Caco-2 (cell line): Measurements from ENCODE around the gene RPL38. TPM values are rescaled to one million over a fixed set of nuclear protein-coding genes. Genes with fewer than 3 reads are reported as not detected.

Source experiments
- BruUV-seq: library from RNA; stranded (reverse); fragments of 400-500 nt; replicated peaks from 2 replicates; lab custom pipeline; 2021; lab: Mats Ljungman, UMichigan
- CTCF ChIA-PET: fragments of 300-600 bp; sonication (Branson Sonifier 250); formaldehyde crosslinking; loops from one replicate; lab custom pipeline; 2022; ENCODE audit warnings: antibody characterized with exemption; lab: Charles Lee
- POLR2A ChIA-PET: fragments of 300-600 bp; sonication (Branson Sonifier 250); formaldehyde crosslinking; loops from one replicate; lab custom pipeline; 2022; ENCODE audit warnings: antibody characterized with exemption; lab: Charles Lee
- DNase-seq, 2 experiments: peaks; one replicate each; pipeline versions ENCODE4 v3.0.0 to v3.0.0-alpha.2; 2020 to 2022
- H3K27me3 ChIP-seq: replicated peaks from 2 replicates; pipeline ENCODE4 v1.6.0; 2011; ENCODE audit warnings: low read length; ENCODE audit not compliant: control insufficient read depth, insufficient read depth
- H3K36me3 ChIP-seq: 2 replicates; pipeline ENCODE4 v1.5.1; 2011; ENCODE audit warnings: low read length; ENCODE audit not compliant: control insufficient read depth, insufficient read depth
- H3K4me1 ChIP-seq: fragments of 250-450 bp; sonication (Bioruptor Pico); 2 replicates; pipeline ENCODE4 v1.5.1; 2020; ENCODE audit warnings: mild to moderate bottlenecking
- H3K4me3 ChIP-seq: 2 replicates; pipeline ENCODE4 v1.5.1; 2011; ENCODE audit warnings: low read depth, mild to moderate bottlenecking, control low read depth, low read length
- H3K9me3 ChIP-seq: fragments of 250-450 bp; sonication (Bioruptor Pico); 2 replicates; pipeline ENCODE4 v1.5.1; 2020; ENCODE audit warnings: mild to moderate bottlenecking, moderate library complexity
- H3K27ac Mint-ChIP-seq: one replicate; pipeline ENCODE4 v1.8.0; 2022; ENCODE audit warnings: mixed read lengths; ENCODE audit not compliant: unreplicated experiment
- H3K27me3 Mint-ChIP-seq: one replicate; pipeline ENCODE4 v1.8.0; 2022; ENCODE audit warnings: mixed read lengths; ENCODE audit not compliant: insufficient read depth, unreplicated experiment
- H3K36me3 Mint-ChIP-seq: one replicate; pipeline ENCODE4 v1.8.0; 2022; ENCODE audit warnings: mild to moderate bottlenecking, mixed read lengths; ENCODE audit not compliant: insufficient read depth, unreplicated experiment
- H3K4me1 Mint-ChIP-seq: one replicate; pipeline ENCODE4 v1.8.0; 2022; ENCODE audit warnings: low read depth, mixed read lengths; ENCODE audit not compliant: unreplicated experiment
- H3K4me3 Mint-ChIP-seq: one replicate; pipeline ENCODE4 v1.8.0; 2022; ENCODE audit warnings: mild to moderate bottlenecking, moderate library complexity, mixed read lengths; ENCODE audit not compliant: unreplicated experiment
- H3K9me3 Mint-ChIP-seq: one replicate; pipeline ENCODE4 v1.8.0; 2022; ENCODE audit warnings: mixed read lengths; ENCODE audit not compliant: unreplicated experiment
- intact Hi-C: fragments of 100-400 bp; cut with micrococcal nuclease; formaldehyde crosslinking; loops from one replicate; pipeline ENCODE4 v1.10.0; 2022; ENCODE audit not compliant: unreplicated experiment
- total RNA-seq: library from RNA; stranded (reverse); gene quantifications from 2 replicates; pipeline ENCODE4 v1.2.3, GENCODE V29; 2022
- TF ChIP-seq, protein P1 (sequence below), 2 experiments: fragments of 200-600 bp in 1 of 2; IDR thresholded peaks; 1 replicate in 1 of 2; 2 replicates in 1 of 2; pipeline versions ENCODE4 v1.5.1 to v1.8.0; 2011 to 2022; ENCODE audit warnings: antibody characterized with exemption in 1 of 2, control low read depth in 1 of 2, inconsistent platforms in 1 of 2, low read depth in 1 of 2, low read length in 1 of 2, mild to moderate bottlenecking in 1 of 2, moderate library complexity in 1 of 2; ENCODE audit not compliant: insufficient read depth in 1 of 2, severe bottlenecking in 1 of 2, unreplicated experiment in 1 of 2

Gene RPL38
- total RNA-seq, 1 experiment from 2014 or later, result 1,319 TPM

DNA sequence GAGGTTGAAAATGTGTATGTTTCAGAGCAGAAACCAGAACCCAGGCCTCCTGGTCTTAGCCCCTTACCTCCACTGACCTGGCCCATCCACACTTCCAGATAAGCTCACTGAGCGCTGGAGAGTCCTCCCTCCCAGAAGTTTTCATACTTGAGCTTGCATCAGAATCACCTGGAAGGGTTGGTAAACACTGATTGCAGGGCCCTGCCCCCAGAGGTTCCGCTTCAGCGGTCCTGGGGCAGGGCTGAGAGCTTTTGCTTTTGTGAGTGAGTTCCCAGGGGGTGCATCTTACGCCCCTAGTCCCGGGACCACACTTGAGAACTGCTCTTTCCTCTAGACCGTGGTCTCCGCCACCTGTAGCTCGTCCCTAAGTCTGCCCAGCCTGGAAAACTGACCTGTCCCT, 30.5 kb downstream of the RPL38 start:
- POLR2A ChIA-PET, result no interaction called here

DNA sequence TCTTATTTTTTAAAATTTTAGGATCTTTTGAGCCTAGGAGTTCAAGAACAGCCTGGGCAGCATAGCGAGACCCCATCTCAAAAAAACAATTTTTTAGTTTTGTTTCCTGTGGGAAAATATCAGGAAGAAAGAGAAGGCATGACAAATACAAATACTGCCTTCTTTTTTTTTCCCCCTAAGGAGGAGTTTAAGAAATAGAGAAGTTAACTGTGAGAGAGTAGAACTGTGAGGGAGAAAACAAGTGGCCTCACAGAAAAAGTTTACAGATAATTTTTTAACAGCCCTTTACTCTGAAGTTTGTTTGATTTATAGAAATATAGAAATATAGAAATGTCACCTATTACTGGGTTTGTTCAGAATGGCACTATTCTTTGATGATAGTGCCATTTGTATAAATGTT, 31.0 kb downstream of the RPL38 start:
- Histone ChIP-seq H3K36me3 (no peaks in the 10 kb centered on the region; the same call in 1 of the 2 replicates), H3K27me3 (no peaks in the 10 kb centered on the region), H3K9me3 (no peaks in the 10 kb centered on the region), H3K4me1 (no peaks in the 10 kb centered on the region), H3K4me3 (no peak overlapping the region)
- H3K27ac Mint-ChIP-seq, result no peak overlapping the region
- no peak overlapping the region for H3K4me3 Mint-ChIP-seq
- TF ChIP-seq, protein P1, sequence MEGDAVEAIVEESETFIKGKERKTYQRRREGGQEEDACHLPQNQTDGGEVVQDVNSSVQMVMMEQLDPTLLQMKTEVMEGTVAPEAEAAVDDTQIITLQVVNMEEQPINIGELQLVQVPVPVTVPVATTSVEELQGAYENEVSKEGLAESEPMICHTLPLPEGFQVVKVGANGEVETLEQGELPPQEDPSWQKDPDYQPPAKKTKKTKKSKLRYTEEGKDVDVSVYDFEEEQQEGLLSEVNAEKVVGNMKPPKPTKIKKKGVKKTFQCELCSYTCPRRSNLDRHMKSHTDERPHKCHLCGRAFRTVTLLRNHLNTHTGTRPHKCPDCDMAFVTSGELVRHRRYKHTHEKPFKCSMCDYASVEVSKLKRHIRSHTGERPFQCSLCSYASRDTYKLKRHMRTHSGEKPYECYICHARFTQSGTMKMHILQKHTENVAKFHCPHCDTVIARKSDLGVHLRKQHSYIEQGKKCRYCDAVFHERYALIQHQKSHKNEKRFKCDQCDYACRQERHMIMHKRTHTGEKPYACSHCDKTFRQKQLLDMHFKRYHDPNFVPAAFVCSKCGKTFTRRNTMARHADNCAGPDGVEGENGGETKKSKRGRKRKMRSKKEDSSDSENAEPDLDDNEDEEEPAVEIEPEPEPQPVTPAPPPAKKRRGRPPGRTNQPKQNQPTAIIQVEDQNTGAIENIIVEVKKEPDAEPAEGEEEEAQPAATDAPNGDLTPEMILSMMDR (IDR thresholded peaks at IDR 0.05; ENCODE audit: insufficient read depth in 1 of 2, low read depth in 1 of 2, low read length in 1 of 2, severe bottlenecking in 1 of 2, unreplicated experiment in 1 of 2), result no peak
- no peaks in the 10 kb centered on the region for H3K9me3 Mint-ChIP-seq
- H3K36me3 Mint-ChIP-seq, result no peaks in the 10 kb centered on the region
- intact Hi-C loops, result no loop called here
- POLR2A ChIA-PET, result no interaction called here
- CTCF ChIA-PET, result interaction anchor here (1.1 kb wide), 1 partner anchor 62 kb away, joined by 5 read pairs; no protein-coding TSS in a partner anchor
- H3K4me1 Mint-ChIP-seq, result peaks cover 7% of the 10 kb centered on the region
- no TSS peak for BruUV-seq
- no peak for DNase-seq
- H3K27me3 Mint-ChIP-seq, result no peaks in the 10 kb centered on the region

More for the DNA sequence above, 30.5 kb downstream of the RPL38 start:
- H3K36me3 Mint-ChIP-seq, result no peaks in the 10 kb centered on the region
- no peak overlapping the region for H3K4me3 Mint-ChIP-seq
- Histone ChIP-seq H3K4me1 (no peaks in the 10 kb centered on the region), H3K36me3 (no peaks in the 10 kb centered on the region; the same call in 1 of the 2 replicates), H3K27me3 (no peaks in the 10 kb centered on the region), H3K9me3 (no peaks in the 10 kb centered on the region), H3K4me3 (no peak overlapping the region)
- no peak overlapping the region for H3K27ac Mint-ChIP-seq
- H3K9me3 Mint-ChIP-seq, result no peaks in the 10 kb centered on the region
- H3K27me3 Mint-ChIP-seq, result no peaks in the 10 kb centered on the region
- CTCF ChIA-PET, result interaction anchor here (1.1 kb wide), 1 partner anchor 63 kb away, joined by 5 read pairs; no protein-coding TSS in a partner anchor
- intact Hi-C loops, result no loop called here
- no peak for DNase-seq
- TF ChIP-seq, protein P1 (IDR thresholded peaks at IDR 0.05; ENCODE audit: insufficient read depth in 1 of 2, low read depth in 1 of 2, low read length in 1 of 2, severe bottlenecking in 1 of 2, unreplicated experiment in 1 of 2), result no peak
- no TSS peak for BruUV-seq
- H3K4me1 Mint-ChIP-seq, result peaks cover 7% of the 10 kb centered on the region

DNA sequence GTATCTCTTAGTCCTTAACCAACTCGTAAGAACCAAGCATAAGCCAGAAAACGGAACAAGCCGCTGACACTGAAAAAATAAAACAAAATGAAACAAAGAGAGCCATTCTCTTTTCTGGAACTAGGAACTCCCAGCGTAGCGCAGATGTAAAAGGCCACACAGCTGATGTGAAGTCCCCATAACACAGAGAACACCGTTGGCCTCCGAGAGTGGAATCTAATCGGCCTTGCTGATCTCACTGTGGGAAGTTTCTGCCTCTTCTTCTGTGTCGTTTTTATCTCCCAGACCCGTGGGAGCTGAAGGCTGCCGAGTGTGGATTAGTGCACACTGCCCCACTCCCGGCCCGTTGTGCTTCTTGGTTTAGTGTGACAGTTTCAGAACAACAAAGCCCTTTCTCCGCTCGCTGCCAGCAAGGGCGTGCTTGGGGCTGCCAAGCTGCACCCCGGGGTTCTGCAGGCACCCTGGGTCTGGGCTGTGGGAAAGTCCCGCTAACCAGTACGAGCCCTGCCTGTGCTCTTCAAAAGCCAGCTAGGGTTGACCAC, 31.6 kb downstream of the RPL38 start:
- intact Hi-C loops, result no loop called here
- Histone ChIP-seq H3K27me3 (no peaks in the 10 kb centered on the region), H3K4me1 (no peaks in the 10 kb centered on the region), H3K36me3 (no peaks in the 10 kb centered on the region; the same call in 1 of the 2 replicates), H3K4me3 (no peak overlapping the region), H3K9me3 (no peaks in the 10 kb centered on the region)
- no peaks in the 10 kb centered on the region for H3K36me3 Mint-ChIP-seq
- no peak overlapping the region for H3K27ac Mint-ChIP-seq
- CTCF ChIA-PET, result no interaction called here
- H3K9me3 Mint-ChIP-seq, result no peaks in the 10 kb centered on the region
- TF ChIP-seq, protein P1 (IDR thresholded peaks at IDR 0.05; ENCODE audit: insufficient read depth in 1 of 2, low read depth in 1 of 2, low read length in 1 of 2, severe bottlenecking in 1 of 2, unreplicated experiment in 1 of 2), result no peak
- no TSS peak for BruUV-seq
- no peak for DNase-seq
- POLR2A ChIA-PET, result no interaction called here
- peaks cover 7% of the 10 kb centered on the region for H3K4me1 Mint-ChIP-seq
- H3K4me3 Mint-ChIP-seq, result no peak overlapping the region
- H3K27me3 Mint-ChIP-seq, result no peaks in the 10 kb centered on the region
